G401 (cell line): ENCODE data around the gene C14orf39. TPM values are rescaled to one million over a fixed set of nuclear protein-coding genes. Genes with fewer than 3 reads are reported as not detected.

ENCODE experiments used
- DNase-seq: peaks from one replicate; pipeline ENCODE4 v3.0.0-alpha.2; 2015; ENCODE audit warnings: low spot score
- in situ Hi-C: cut with HindIII; loops from 2 replicates; pipeline ENCODE4 v1.10.0; 2016; ENCODE audit warnings: low sequenced_read_pairs, mixed read lengths
- total RNA-seq: library from RNA; depleted of rRNA; stranded (reverse); fragments of >200 nt; shearing (Covaris generic); gene quantifications from 2 replicates; pipeline ENCODE4 v1.2.3, GENCODE V29; 2014; rRNA removed

C14orf39 gene, protein sequence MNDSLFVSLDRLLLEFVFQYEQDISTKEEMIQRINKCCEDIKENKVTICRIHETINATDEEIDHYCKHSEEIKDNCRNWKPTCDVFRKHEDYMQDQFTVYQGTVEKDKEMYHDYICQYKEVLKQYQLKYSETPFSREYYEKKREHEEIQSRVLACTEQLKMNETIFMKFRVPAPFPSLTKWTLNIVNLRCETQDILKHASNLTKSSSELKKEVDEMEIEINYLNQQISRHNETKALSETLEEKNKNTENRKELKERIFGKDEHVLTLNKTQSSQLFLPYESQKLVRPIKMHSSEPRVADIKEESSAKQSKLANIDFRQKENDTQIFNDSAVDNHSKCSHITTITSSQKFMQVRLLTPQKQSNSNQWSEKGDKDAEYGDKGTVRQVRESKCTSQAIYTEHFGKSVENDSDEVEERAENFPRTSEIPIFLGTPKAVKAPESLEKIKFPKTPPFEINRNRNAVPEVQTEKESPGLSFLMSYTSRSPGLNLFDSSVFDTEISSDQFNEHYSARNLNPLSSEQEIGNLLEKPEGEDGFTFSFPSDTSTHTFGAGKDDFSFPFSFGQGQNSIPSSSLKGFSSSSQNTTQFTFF
- 0.06 TPM in 1 of 2 replicates, not detected in the other for total RNA-seq

DNA sequence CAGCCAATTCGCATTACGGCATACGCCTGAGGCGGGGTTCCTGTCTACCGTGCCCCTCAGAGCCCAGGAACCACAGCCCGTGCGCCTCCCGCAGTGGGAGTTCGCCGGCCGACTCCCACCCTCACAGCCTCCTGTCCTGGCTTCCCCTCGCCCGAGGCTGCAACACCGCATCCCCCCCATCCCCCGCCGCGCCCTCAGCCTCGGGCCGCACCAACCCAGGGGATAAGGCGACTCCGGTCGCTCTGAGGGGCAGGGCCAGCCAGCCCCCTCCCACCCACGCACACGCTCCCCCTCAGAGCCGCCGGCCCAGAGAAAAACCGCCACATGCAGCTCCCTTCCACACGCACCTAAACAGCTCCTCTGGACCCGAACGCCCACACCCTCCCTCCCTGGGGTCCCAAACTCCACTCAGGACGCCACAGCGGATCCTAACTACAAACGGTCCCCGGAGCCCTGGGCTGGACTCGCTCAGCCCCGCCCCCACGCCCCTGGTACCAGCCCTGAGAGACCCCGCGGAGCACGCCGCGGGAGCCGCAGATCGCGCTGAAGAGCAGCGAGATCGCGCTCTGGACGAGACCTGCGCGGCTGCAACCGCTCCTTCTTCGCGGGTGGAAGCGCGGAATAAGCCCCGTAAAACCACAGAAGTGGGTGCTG, at the start of gene C14orf39:
Gene C14orf39 (minus strand): TSS at position 466 of the 654 bp plus-strand sequence. CDS start 985 bp downstream, outside the sequence.
- in situ Hi-C loops: no loop called here
- DNase-seq: no peak

DNA sequence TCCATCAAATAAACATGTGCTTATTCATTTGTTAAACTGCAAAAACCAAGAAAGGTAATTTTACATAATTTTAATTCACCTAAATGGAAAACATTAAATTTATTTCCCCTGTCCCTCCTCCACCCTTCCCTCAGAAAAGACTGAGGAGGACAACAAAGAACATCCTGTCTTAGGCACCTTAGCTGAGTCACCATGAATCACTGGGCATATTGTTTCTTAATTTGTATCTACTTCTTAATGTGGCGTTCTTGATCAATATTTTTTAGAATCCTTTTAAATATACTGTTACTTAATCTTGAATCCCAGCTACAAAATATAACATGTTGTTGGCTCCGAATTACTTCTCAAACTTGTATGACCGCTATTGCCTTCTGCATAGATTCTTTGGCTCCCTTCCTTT, 46.6 kb upstream of the C14orf39 start:
- in situ Hi-C loops: no loop called here
- no peak for DNase-seq

DNA sequence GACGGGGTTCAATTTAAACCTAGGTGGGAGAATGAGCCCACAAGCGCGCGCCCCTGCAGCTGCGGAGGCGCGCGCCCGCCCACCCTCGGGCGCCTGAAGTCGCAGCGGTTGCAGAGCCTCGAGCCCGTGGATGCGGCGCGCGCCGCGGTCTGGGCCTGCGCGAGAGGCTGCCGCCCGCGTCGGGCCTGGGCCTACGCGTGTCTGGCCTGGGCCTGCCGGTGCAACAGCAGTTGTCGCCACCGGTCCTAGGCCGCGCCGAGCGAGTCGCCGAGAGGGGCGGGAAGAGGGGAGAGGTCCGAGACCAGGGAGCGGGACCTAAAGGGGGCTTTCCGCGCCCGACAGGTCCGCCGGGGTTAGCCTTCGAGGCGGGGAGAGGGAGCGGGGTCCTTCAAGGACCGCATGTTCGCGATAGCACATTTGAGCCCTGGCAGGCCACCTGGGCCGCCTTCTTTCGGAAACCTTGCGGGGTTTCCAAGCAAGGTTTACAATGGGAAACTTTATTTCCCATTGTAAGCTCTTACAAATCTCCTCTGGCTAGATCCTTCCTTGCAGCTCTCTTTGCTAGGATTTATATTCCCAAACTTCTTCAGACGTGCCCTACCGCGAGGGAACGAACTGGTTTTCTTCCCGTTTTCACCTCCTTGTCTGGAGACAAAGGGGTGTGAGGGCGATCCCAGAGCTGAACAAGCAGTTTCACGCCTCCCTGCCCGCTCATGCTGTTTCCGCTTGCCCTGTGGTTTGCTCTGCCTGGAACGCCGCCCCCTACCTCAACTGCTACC, 29.8 kb upstream of the C14orf39 start:
- no peak for DNase-seq
- in situ Hi-C loops: no loop called here

DNA sequence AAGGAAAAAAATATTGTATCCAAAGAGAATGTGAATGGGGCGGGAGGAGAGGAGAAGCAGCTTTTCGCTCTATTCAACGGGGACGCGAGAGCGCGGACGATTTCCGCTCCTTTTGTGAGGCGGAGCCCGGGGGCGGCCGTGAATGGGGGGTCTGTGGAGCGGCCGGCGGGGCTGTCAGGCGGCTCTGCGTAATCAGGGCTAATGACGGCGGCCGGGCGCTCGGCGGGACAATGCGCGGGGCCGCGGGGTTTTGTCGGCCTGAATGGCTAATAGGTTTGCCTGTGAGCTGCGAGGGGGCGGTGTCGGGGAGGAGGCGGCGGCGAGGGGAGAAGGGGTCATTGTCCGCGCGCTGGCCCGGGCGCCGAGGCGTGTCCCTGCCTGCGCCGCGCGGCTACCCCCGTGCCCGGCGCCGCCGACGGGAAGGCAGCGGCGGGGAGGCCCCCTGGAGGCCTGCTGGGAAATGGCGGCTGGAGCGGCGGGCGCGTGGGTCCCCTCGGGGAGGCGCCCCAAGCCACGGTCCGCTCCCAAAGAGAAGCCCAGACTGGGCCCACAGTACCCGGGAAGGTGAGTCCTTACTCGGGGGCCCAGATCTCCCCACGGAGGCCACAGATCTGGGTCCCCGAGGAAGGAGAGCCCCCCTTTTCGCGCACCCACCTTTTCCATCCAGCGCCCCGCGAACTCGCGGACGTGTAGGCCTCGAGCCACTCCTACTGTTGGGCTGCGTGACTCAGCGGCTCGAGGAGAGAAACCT, 29.1 kb upstream of the C14orf39 start:
- DNase-seq: no peak
- in situ Hi-C loops: no loop called here

DNA sequence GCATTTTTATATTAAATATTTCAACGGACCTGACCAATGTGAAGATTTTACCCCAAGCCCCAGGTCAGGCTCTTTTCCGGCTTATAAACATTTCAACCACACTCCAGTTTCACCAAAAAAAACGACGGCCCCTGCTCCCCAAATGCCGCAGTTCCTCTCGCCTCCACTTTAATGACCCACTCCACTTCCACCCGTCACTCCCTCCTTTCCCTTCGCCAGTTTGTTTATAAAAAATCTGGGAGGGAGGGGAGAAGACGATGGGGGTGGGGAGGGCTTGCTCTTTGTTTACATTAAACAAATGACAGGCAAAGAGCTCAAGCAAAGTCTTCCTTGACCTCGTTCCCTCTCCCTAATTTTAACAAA, 28.5 kb upstream of the C14orf39 start:
- no peak for DNase-seq
- in situ Hi-C loops: no loop called here

DNA sequence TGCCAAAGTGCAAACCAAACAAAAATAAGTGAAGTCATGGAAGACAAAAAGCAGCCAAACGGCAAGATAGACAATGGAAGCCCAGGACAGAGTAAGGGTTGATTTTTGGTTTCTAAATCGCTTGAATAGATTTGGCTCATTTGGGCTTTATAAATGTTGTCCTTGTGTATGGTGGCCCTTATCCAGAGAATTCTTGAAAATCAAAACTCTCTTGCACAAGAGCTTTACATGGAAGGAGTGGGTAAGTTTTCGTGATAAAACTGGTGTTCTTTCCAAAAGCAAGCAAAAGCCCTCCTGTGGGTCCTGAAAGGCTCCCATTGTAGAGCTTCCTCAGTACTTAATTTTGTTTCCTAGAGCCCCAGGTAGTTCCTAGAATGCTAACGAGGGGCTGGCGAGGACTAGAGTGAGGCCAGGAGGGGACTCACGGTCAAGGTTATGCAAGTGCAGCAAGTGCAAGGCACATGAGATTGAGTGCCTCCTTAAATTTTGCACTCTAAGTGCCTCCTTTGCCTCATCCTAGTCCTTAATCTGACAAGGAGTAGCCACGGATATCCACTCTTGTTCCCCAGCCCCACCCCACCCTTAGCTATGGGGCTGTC, 27.2 kb upstream of the C14orf39 start:
- in situ Hi-C loops: no loop called here

DNA sequence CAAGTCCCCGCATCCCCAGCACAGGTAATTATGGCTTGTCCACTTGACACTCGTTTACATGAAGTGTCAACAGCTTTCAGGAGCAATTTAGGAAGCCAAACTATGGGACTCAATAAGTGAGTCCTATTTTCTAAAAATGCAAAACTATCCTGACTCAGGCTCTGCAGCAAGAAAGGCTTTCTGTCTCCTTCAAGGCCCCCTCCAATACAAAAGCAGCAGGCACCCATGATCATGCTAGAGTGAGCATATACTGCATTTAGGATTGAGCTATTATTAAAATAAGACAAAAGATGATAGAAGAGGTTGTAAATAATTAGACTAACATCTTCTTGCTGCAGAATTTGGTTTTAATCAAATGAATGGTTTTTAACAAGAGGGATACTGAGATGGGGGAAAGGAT, 26.3 kb upstream of the C14orf39 start:
- in situ Hi-C loops: no loop called here
- no peak for DNase-seq

More for the DNA sequence above, 27.2 kb upstream of the C14orf39 start:
- DNase-seq: no peak

DNA sequence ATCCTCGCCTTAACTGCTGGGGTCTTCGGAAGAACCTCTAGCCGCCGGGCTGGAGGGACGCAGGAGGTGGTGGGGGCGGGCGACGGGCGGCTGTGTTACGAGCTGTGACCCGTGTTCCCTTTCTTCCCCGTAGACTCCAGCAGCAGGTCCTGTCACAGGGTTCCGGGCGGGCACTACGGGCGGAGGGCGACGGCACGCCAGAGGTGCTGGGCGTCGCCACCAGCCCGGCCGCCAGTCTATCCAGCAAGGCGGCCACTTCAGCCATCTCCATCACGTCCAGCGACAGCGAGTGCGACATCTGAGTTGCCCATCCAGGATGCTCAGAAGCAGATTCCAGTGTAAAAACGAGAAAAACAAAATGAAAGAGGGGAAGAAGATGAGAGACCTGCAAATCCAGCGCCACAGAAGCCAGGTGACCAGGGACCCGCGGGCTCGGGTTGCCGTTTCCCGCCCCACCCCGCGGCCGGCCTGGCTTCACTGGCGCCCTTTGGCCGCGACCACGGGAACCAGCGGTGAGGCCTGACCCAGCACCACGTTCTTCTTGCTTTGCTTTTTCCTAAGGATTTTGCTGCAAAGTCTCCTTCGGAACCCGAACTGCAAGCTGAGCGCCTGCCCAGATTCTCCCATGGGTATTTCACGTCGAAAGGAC, 25.2 kb upstream of the C14orf39 start:
- in situ Hi-C loops: no loop called here
- DNase-seq: no peak

DNA sequence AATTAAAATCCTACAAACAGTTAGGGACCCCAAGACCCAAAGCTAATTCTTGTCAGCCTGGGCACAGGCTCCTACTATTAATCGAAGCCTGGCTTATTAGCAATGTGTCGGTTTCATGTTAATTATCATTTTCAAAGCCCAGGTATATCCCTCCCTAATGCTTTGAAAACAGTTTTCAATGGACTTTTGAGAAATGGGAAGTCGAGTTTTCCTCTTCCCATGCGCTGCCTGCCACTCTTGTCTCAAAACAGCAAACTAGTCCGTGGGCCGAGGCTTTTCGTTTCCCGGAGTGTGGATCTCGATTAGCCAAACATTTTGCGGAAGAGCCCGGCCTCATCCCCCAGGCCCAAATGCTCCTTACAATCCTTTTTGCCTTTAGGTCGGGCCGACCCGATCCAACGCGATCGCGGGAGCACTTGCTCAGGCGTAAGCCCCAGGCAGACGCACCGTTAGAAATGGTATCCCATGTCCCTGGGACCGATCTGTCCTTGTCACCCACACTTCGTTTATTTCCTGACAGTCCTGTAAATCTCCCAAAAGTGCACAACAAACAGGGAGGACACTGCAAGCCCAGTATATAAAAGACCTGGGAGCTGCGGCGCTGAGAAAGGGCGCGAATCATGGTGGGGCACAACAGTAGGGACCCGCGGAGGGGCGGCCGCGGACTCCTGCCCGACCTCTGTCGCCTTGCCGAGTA, 24.5 kb upstream of the C14orf39 start:
- in situ Hi-C loops: no loop called here

DNA sequence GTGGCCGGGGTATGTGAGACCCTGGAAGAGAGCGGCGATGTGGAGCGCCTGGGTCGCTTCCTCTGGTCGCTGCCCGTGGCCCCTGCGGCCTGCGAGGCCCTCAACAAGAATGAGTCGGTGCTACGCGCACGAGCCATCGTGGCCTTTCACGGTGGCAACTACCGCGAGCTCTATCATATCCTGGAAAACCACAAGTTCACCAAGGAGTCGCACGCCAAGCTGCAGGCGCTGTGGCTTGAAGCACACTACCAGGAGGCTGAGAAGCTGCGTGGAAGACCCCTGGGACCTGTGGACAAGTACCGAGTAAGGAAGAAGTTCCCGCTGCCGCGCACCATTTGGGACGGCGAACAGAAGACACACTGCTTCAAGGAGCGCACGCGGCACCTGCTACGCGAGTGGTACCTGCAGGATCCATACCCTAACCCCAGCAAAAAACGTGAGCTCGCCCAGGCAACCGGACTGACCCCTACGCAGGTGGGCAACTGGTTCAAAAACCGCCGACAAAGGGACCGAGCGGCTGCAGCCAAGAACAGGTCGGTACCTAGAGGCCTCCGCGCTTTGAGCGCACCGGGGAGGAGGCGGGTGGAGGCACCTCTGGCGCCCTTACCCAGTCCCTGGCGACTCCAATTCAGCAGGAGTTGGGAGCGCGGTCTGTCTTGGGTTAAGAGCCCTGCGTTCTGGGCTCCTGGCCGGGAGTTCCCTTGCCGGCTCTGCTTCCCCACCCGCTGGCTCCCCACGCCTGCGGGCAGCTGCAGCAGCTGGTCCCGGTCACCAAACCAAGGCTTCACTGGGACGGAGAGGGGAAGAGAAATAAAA, 23.8 kb upstream of the C14orf39 start:
- in situ Hi-C loops: no loop called here
- DNase-seq: no peak

More for the DNA sequence above, 24.5 kb upstream of the C14orf39 start:
- no peak for DNase-seq

DNA sequence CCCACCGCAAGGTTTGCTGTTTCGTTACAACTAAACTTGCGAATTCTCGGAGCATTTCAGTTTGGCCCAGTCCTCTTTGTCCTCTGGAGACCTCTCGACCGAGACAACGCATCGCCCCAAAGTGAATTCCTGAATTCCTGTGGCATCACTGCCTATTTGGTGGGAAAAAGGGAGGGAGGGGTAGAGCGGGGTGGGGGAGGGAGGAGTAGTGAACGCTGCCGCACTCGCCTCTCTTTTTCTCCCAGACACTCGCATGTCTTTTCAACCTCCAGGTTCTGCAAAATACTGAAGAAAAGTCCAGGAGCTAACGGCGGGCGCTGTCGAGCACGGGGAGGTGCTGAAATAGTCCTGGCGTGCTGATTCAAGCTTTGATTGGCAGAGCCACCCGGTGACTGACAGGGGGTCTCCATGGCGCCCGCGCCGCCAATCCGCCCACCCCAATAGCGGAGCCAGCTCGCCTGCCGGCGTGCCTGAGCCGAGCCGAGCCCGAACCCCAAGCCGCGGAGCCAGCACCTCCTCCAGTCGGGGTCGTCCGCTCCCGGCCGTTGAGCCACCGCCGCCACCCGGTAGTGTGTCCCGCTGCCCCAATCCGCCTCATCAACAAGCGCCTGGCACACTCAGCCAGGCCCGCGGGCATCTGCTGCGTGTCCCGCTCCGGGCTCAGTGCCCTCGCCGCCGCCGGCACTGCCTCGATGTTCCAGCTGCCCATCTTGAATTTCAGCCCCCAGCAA, 23.0 kb upstream of the C14orf39 start, which contains the start of gene SIX6:
Gene SIX6 (plus strand): TSS at position 440 of the 731 bp plus-strand sequence. CDS start 253 bp downstream, at position 693.
- DNase-seq: no peak
- in situ Hi-C loops: no loop called here

DNA sequence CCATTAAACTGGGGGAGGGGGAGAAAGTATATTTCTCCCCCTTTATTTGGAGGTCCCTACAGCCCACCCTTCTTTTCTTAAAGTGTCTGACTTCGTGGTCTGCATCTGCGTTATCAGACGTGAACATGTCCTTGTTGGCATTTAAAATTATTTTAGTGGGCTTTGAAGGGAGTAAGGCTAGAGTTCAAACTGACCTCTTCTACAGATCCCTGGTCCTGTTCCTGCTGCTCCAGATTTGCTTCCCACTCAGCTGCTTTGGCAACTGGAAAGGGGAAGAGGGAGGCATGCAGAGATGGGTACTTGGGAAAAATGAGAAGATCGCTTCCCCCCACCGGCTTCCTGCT, 22.5 kb upstream of the C14orf39 start:
- no peak for DNase-seq
- in situ Hi-C loops: no loop called here

DNA sequence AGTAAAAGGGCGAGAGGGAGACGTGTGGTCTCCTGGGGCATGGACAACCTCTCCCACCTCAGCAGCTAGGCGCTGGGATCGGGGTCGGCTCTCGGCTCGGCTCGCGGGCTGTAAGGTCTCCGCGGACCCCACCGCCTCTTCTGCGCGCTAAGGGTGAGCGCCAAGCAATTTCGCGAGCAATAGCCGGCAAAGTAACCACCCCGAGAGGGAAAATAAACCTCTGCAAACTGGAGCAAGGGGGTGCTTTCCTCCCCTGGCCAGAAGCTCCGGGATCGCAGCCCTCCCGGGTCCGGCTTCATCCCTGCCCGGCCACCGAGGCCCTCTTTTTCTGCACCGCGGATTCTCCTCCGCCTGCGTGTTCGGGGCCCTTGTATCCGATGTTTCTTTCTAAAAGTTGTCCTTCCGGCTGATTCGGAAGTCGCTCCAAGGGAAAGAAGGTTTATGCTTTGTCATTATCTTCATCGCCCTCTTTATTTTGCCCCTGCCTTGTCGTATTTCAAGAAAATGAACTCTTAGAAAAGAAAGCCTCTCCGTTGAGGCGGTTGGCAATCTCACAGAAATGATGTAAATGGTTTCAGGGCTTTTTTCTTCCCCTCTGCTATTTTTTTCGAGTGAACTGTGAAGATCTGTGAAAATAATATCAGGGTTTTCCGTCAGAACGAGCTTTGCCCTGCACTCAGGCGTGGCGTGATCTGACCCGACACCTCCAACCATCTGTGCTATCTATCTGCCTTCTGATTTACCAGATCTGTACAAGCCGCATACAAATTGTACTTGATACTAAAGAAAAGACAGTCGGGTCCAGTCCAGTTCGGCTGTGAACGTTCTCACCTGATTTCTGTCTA, 21.3 kb upstream of the C14orf39 start:
- in situ Hi-C loops: no loop called here
- no peak for DNase-seq

DNA sequence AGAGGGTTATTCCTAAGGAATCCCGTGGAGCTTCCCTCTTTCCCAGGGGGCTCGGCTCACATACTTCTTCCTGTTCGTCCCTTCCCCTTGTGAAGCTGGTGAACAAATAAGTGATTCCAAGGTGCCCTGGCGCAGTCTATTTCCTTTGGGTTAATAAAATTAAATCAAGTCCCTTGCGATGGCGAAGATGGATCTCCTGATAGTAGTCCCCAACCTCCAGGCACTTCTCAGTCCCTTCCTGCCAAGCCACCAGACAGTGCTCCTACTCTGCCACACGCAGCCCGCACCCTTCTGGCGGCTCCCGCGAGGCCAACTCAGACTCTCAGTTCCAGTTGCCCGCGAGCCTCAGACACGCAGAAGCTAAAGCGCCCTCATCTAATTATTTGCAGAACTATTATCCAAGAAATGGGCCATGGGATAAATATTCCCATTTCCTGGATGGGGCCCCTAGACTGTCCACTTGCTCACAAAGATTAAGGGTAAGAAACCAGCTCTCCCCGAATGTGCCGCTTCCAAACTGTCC, 20.7 kb upstream of the C14orf39 start:
- in situ Hi-C loops: no loop called here
- DNase-seq: no peak

DNA sequence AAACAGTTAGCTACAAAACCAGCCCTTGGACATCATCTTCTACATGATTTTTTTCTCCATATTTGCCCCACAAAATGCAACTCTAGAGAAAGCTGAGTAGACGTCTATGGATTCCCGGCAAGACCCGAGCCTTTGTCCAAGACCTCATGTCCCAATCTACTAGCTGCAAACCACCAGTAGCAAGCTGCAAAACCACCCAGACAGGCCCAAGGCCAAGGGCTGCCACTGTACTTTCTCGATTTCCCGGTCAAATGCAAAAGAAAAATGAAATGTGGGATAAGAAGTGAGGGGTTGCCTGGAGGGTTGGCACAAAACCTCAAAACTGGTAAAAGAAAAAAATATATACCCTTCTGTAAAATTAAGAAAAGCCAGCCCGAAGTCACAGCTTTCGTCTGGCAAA, 20.1 kb upstream of the C14orf39 start:
- no peak for DNase-seq
- in situ Hi-C loops: no loop called here
